ENCODE measurements around the gene OTOGL.

Gene OTOGL

GRCh38 chr12:80116735-80117134 is 17.4 kb downstream of the OTOGL start:
- POLR2A ChIA-PET = no interaction called here
- TF ChIP-seq ELF4 (IDR thresholded peaks at IDR 0.05) (no peak), SUZ12 (IDR thresholded peaks at IDR 0.05) (no peak), FOXM1 (IDR thresholded peaks at IDR 0.05; ENCODE audit: borderline replicate concordance) (no peak), ARNT (IDR thresholded peaks at IDR 0.05) (no peak), CTBP1 (IDR thresholded peaks at IDR 0.05; ENCODE audit: borderline replicate concordance) (no peak), L3MBTL2 (conservative IDR thresholded peaks at IDR 0.05) (no peak), FOXA1 (IDR thresholded peaks at IDR 0.05) (no peak), BHLHE40 (IDR thresholded peaks at IDR 0.05; ENCODE audit: borderline replicate concordance) (no peak), PKNOX1 (IDR thresholded peaks at IDR 0.05) (no peak), SP1 (IDR thresholded peaks at IDR 0.05) (no peak), ZNF384 (IDR thresholded peaks at IDR 0.05) (no peak), NFRKB (IDR thresholded peaks at IDR 0.05) (no peak), HDGF (IDR thresholded peaks at IDR 0.05; ENCODE audit: borderline replicate concordance) (no peak), FOXK2 (IDR thresholded peaks at IDR 0.05) (no peak), TARDBP (IDR thresholded peaks at IDR 0.05) (no peak), LEF1 (IDR thresholded peaks at IDR 0.05; ENCODE audit: borderline replicate concordance) (no peak)
- no peak for DNase-seq (ENCODE audit: extremely low spot score)
- CTCF ChIA-PET = no interaction called here

- TF ChIP-seq SP1 (IDR thresholded peaks at IDR 0.05) = no peak
- TF ChIP-seq ZNF384 (IDR thresholded peaks at IDR 0.05) = no peak
- TF ChIP-seq L3MBTL2 (conservative IDR thresholded peaks at IDR 0.05) = no peak
- TF ChIP-seq NFRKB (IDR thresholded peaks at IDR 0.05) = no peak
- no peak for TF ChIP-seq ARNT (IDR thresholded peaks at IDR 0.05)
- no peak for TF ChIP-seq FOXM1 (IDR thresholded peaks at IDR 0.05; ENCODE audit: borderline replicate concordance)
- TF ChIP-seq SUZ12 (IDR thresholded peaks at IDR 0.05) = no peak
- no peak for TF ChIP-seq PKNOX1 (IDR thresholded peaks at IDR 0.05)
- TF ChIP-seq CTBP1 (IDR thresholded peaks at IDR 0.05; ENCODE audit: borderline replicate concordance) = no peak
- TF ChIP-seq LEF1 (IDR thresholded peaks at IDR 0.05; ENCODE audit: borderline replicate concordance) = no peak
- no peak for TF ChIP-seq HDGF (IDR thresholded peaks at IDR 0.05; ENCODE audit: borderline replicate concordance)
- no peak for TF ChIP-seq ELF4 (IDR thresholded peaks at IDR 0.05)
- POLR2A ChIA-PET = no interaction called here
- CTCF ChIA-PET = interaction anchor here (0.5 kb wide), 1 partner anchor 681 kb away, joined by 3 read pairs; no protein-coding TSS in a partner anchor
- no peak for DNase-seq (ENCODE audit: extremely low spot score)
Measured at GRCh38 chr12:80118565-80119324, 19.4 kb downstream of the OTOGL start.

GRCh38 chr12:80120994-80121393 is 21.7 kb downstream of the OTOGL start:
- TF ChIP-seq LEF1 (IDR thresholded peaks at IDR 0.05; ENCODE audit: borderline replicate concordance) (no peak), ELF4 (IDR thresholded peaks at IDR 0.05) (no peak), ZNF384 (IDR thresholded peaks at IDR 0.05) (no peak), SP1 (IDR thresholded peaks at IDR 0.05) (no peak), TARDBP (IDR thresholded peaks at IDR 0.05) (no peak), BHLHE40 (IDR thresholded peaks at IDR 0.05; ENCODE audit: borderline replicate concordance) (no peak), L3MBTL2 (conservative IDR thresholded peaks at IDR 0.05) (no peak), FOXA1 (IDR thresholded peaks at IDR 0.05) (no peak)
- CTCF ChIA-PET = no interaction called here
- POLR2A ChIA-PET = no interaction called here
- no peak for DNase-seq (ENCODE audit: extremely low spot score)

GRCh38 chr12:80121661-80122060 is 22.3 kb downstream of the OTOGL start:
- CTCF ChIA-PET = no interaction called here
- no peak for TF ChIP-seq ELF4 (IDR thresholded peaks at IDR 0.05)
- no peak for TF ChIP-seq L3MBTL2 (conservative IDR thresholded peaks at IDR 0.05)
- TF ChIP-seq PKNOX1 (IDR thresholded peaks at IDR 0.05) = no peak
- TF ChIP-seq LEF1 (IDR thresholded peaks at IDR 0.05; ENCODE audit: borderline replicate concordance) = no peak
- TF ChIP-seq HDGF (IDR thresholded peaks at IDR 0.05; ENCODE audit: borderline replicate concordance) = no peak
- TF ChIP-seq FOXA1 (IDR thresholded peaks at IDR 0.05) = no peak
- TF ChIP-seq SUZ12 (IDR thresholded peaks at IDR 0.05) = no peak
- no peak for TF ChIP-seq FOXM1 (IDR thresholded peaks at IDR 0.05; ENCODE audit: borderline replicate concordance)
- TF ChIP-seq CTBP1 (IDR thresholded peaks at IDR 0.05; ENCODE audit: borderline replicate concordance) = no peak
- TF ChIP-seq FOXK2 (IDR thresholded peaks at IDR 0.05) = no peak
- no peak for TF ChIP-seq ARNT (IDR thresholded peaks at IDR 0.05)
- TF ChIP-seq SP1 (IDR thresholded peaks at IDR 0.05) = no peak
- TF ChIP-seq ZNF384 (IDR thresholded peaks at IDR 0.05) = no peak
- TF ChIP-seq TARDBP (IDR thresholded peaks at IDR 0.05) = no peak
- no peak for TF ChIP-seq NFRKB (IDR thresholded peaks at IDR 0.05)
- TF ChIP-seq BHLHE40 (IDR thresholded peaks at IDR 0.05; ENCODE audit: borderline replicate concordance) = no peak
- POLR2A ChIA-PET = no interaction called here
- DNase-seq (ENCODE audit: extremely low spot score) = no peak

GRCh38 chr12:80129895-80130530 is 30.7 kb downstream of the OTOGL start:
- ChIA-PET POLR2A (no interaction called here), CTCF (no interaction called here)
- no peak for DNase-seq (ENCODE audit: extremely low spot score)
- TF ChIP-seq CTBP1 (IDR thresholded peaks at IDR 0.05; ENCODE audit: borderline replicate concordance) (no peak), SUZ12 (IDR thresholded peaks at IDR 0.05) (no peak), HDGF (IDR thresholded peaks at IDR 0.05; ENCODE audit: borderline replicate concordance) (no peak), NFRKB (IDR thresholded peaks at IDR 0.05) (no peak), ZNF384 (IDR thresholded peaks at IDR 0.05) (no peak), L3MBTL2 (conservative IDR thresholded peaks at IDR 0.05) (no peak), SP1 (IDR thresholded peaks at IDR 0.05) (no peak), LEF1 (IDR thresholded peaks at IDR 0.05; ENCODE audit: borderline replicate concordance) (no peak), ELF4 (IDR thresholded peaks at IDR 0.05) (no peak), BHLHE40 (IDR thresholded peaks at IDR 0.05; ENCODE audit: borderline replicate concordance) (no peak), PKNOX1 (IDR thresholded peaks at IDR 0.05) (no peak), FOXK2 (IDR thresholded peaks at IDR 0.05) (no peak), TARDBP (IDR thresholded peaks at IDR 0.05) (no peak), FOXA1 (IDR thresholded peaks at IDR 0.05) (no peak), FOXM1 (IDR thresholded peaks at IDR 0.05; ENCODE audit: borderline replicate concordance) (no peak), ARNT (IDR thresholded peaks at IDR 0.05) (no peak)

All from HEK293T (cell line).